G401 (cell line): ENCODE data around the gene NCLN. TPM values are rescaled to one million over a fixed set of nuclear protein-coding genes. Genes with fewer than 3 reads are reported as not detected.
"Not testable (repeated sequence)": the region's sequence is repeated elsewhere in the genome, so short reads cannot be mapped to it uniquely, and the experiment has no call there.

Experiments used
- DNase-seq: peaks from one replicate; pipeline ENCODE4 v3.0.0-alpha.2; 2015; ENCODE audit warnings: low spot score
- in situ Hi-C: cut with HindIII; loops from 2 replicates; pipeline ENCODE4 v1.10.0; 2016; ENCODE audit warnings: low sequenced_read_pairs, mixed read lengths
- total RNA-seq: library from RNA; depleted of rRNA; stranded (reverse); fragments of >200 nt; shearing (Covaris generic); gene quantifications from 2 replicates; pipeline ENCODE4 v1.2.3, GENCODE V29; 2014

The NCLN gene
- total RNA-seq, 1 experiment from 2014 or later: 82.5 TPM

- in situ Hi-C loops: no loop called here
- no peak for DNase-seq
These were observed 7.8 kb downstream of the NCLN start for GRCh38 chr19:3193256-3194105.

GRCh38 chr19:3194106-3195087 lies 8.7 kb downstream of the NCLN start:
- no peak for DNase-seq
- in situ Hi-C loops: no loop called here

- in situ Hi-C loops: no loop called here
- peak; percentile 82 for DNase-seq
These were observed 10.6 kb downstream of the NCLN start for GRCh38 chr19:3196064-3196932.

- no peak for DNase-seq
These were observed 11.1 kb downstream of the NCLN start for GRCh38 chr19:3196933-3197205.

GRCh38 chr19:3198901-3199700 lies 13.4 kb downstream of the NCLN start:
- in situ Hi-C loops: no loop called here
- peak; percentile 29 for DNase-seq

More at GRCh38 chr19:3196933-3197205, 11.1 kb downstream of the NCLN start:
- in situ Hi-C loops: no loop called here

GRCh38 chr19:3201072-3201700 lies 15.5 kb downstream of the NCLN start:
- in situ Hi-C loops: no loop called here
- no peak for DNase-seq

- DNase-seq: no peak
- in situ Hi-C loops: no loop called here
These were observed 16.2 kb downstream of the NCLN start for GRCh38 chr19:3201911-3202310.

- DNase-seq: no peak
- in situ Hi-C loops: no loop called here
These were observed 16.6 kb downstream of the NCLN start for GRCh38 chr19:3202346-3202745.

GRCh38 chr19:3202895-3203294 lies 17.2 kb downstream of the NCLN start:
- DNase-seq, in situ Hi-C loops: not testable (repeated sequence)

- DNase-seq: no peak
- in situ Hi-C loops: no loop called here
These were observed 18.3 kb downstream of the NCLN start for GRCh38 chr19:3203805-3204645.

- in situ Hi-C loops: no loop called here
- DNase-seq: no peak
These were observed 19.0 kb downstream of the NCLN start for GRCh38 chr19:3204646-3205275.

- in situ Hi-C loops: no loop called here
- DNase-seq: no peak
These were observed 20.7 kb downstream of the NCLN start for GRCh38 chr19:3206216-3206953.

- no peak for DNase-seq
- in situ Hi-C loops: no loop called here
These were observed 21.9 kb downstream of the NCLN start for GRCh38 chr19:3207461-3208242.

- in situ Hi-C loops: no loop called here
- DNase-seq: no peak
These were observed 22.8 kb downstream of the NCLN start for GRCh38 chr19:3208317-3209207.
